Measurements from ENCODE around the gene NR5A1. TPM values are rescaled to one million over a fixed set of nuclear protein-coding genes. Genes with fewer than 3 reads are reported as not detected.

NR5A1 gene
- total and polyA plus RNA-seq, 9 donors: not detected

- H3K27me3 ChIP-seq (ENCODE audit: control insufficient read depth, insufficient read depth, low read length): peaks cover 52% of the 10 kb centered on the region
- H3K4me3 ChIP-seq (ENCODE audit: low read length): no peak overlapping the region
- peaks cover 11% of the 10 kb centered on the region for H3K4me1 ChIP-seq (ENCODE audit: control insufficient read depth, insufficient read depth, low read length)
- WGBS (ENCODE audit: insufficient coverage): 66% methylated on average over 16 of the region's 21 CpGs
- DNase-seq: no peak
- no peaks in the 10 kb centered on the region for H3K36me3 ChIP-seq (ENCODE audit: control insufficient read depth, insufficient read depth, low read length)
- H3K9me3 ChIP-seq (replicated peaks; ENCODE audit: control insufficient read depth, low read depth, low read length): no peaks in the 10 kb centered on the region
- H3K27ac ChIP-seq (ENCODE audit: low read length): no peak overlapping the region
Observed at GRCh38 chr9:124475158-124475867, 31.9 kb downstream of the NR5A1 start.

GRCh38 chr9:124474151-124474550 lies 33.0 kb downstream of the NR5A1 start:
- Histone ChIP-seq H3K4me3 (ENCODE audit: low read length) (no peak overlapping the region), H3K27me3 (ENCODE audit: control insufficient read depth, insufficient read depth, low read length) (peaks cover 40% of the 10 kb centered on the region), H3K36me3 (ENCODE audit: control insufficient read depth, insufficient read depth, low read length) (no peaks in the 10 kb centered on the region), H3K4me1 (ENCODE audit: control insufficient read depth, insufficient read depth, low read length) (peaks cover 11% of the 10 kb centered on the region), H3K9me3 (replicated peaks; ENCODE audit: control insufficient read depth, low read depth, low read length) (no peaks in the 10 kb centered on the region), H3K27ac (ENCODE audit: low read length) (no peak overlapping the region)
- 81% methylated on average over 3 of the region's 4 CpGs for WGBS (ENCODE audit: insufficient coverage)
- DNase-seq: no peak

GRCh38 chr9:124473310-124473709 lies 33.9 kb downstream of the NR5A1 start:
- WGBS (ENCODE audit: insufficient coverage): 35% methylated on average over 8 of the region's 10 CpGs
- H3K4me1 ChIP-seq (ENCODE audit: control insufficient read depth, insufficient read depth, low read length): peaks cover 11% of the 10 kb centered on the region
- no peak overlapping the region for H3K27ac ChIP-seq (ENCODE audit: low read length)
- H3K4me3 ChIP-seq (ENCODE audit: low read length): no peak overlapping the region
- H3K36me3 ChIP-seq (ENCODE audit: control insufficient read depth, insufficient read depth, low read length): no peaks in the 10 kb centered on the region
- H3K9me3 ChIP-seq (replicated peaks; ENCODE audit: control insufficient read depth, low read depth, low read length): no peaks in the 10 kb centered on the region
- no peak for DNase-seq
- H3K27me3 ChIP-seq (ENCODE audit: control insufficient read depth, insufficient read depth, low read length): peaks cover 32% of the 10 kb centered on the region

- H3K9me3 ChIP-seq (replicated peaks; ENCODE audit: control insufficient read depth, low read depth, low read length): no peaks in the 10 kb centered on the region
- H3K27me3 ChIP-seq (ENCODE audit: control insufficient read depth, insufficient read depth, low read length): peaks cover 27% of the 10 kb centered on the region
- 47% methylated on average over 6 of the region's 7 CpGs for WGBS (ENCODE audit: insufficient coverage)
- H3K36me3 ChIP-seq (ENCODE audit: control insufficient read depth, insufficient read depth, low read length): no peaks in the 10 kb centered on the region
- peaks cover 6% of the 10 kb centered on the region for H3K4me1 ChIP-seq (ENCODE audit: control insufficient read depth, insufficient read depth, low read length)
- no peak for DNase-seq
- no peak overlapping the region for H3K27ac ChIP-seq (ENCODE audit: low read length)
- no peak overlapping the region for H3K4me3 ChIP-seq (ENCODE audit: low read length)
Observed at GRCh38 chr9:124472770-124473169, 34.4 kb downstream of the NR5A1 start.

- no peak overlapping the region for H3K27ac ChIP-seq (ENCODE audit: low read length)
- H3K9me3 ChIP-seq (replicated peaks; ENCODE audit: control insufficient read depth, low read depth, low read length): no peaks in the 10 kb centered on the region
- peaks cover 19% of the 10 kb centered on the region for H3K27me3 ChIP-seq (ENCODE audit: control insufficient read depth, insufficient read depth, low read length)
- no peak for DNase-seq
- no peak overlapping the region for H3K4me3 ChIP-seq (ENCODE audit: low read length)
- no peaks in the 10 kb centered on the region for H3K4me1 ChIP-seq (ENCODE audit: control insufficient read depth, insufficient read depth, low read length)
- no peaks in the 10 kb centered on the region for H3K36me3 ChIP-seq (ENCODE audit: control insufficient read depth, insufficient read depth, low read length)
- WGBS (ENCODE audit: insufficient coverage): 83% methylated on average over 6 of the region's 9 CpGs
Observed at GRCh38 chr9:124471761-124472160, 35.4 kb downstream of the NR5A1 start.

GRCh38 chr9:124470726-124471125 lies 36.5 kb downstream of the NR5A1 start:
- H3K36me3 ChIP-seq (ENCODE audit: control insufficient read depth, insufficient read depth, low read length): no peaks in the 10 kb centered on the region
- H3K4me3 ChIP-seq (ENCODE audit: low read length): no peak overlapping the region
- peaks cover 9% of the 10 kb centered on the region for H3K27me3 ChIP-seq (ENCODE audit: control insufficient read depth, insufficient read depth, low read length)
- no peak overlapping the region for H3K27ac ChIP-seq (ENCODE audit: low read length)
- H3K9me3 ChIP-seq (replicated peaks; ENCODE audit: control insufficient read depth, low read depth, low read length): no peaks in the 10 kb centered on the region
- DNase-seq: no peak
- WGBS (ENCODE audit: insufficient coverage): 68% methylated on average over 6 of the region's 7 CpGs
- no peaks in the 10 kb centered on the region for H3K4me1 ChIP-seq (ENCODE audit: control insufficient read depth, insufficient read depth, low read length)

GRCh38 chr9:124470306-124470705 lies 36.9 kb downstream of the NR5A1 start:
- Histone ChIP-seq H3K4me1 (ENCODE audit: control insufficient read depth, insufficient read depth, low read length) (no peaks in the 10 kb centered on the region), H3K36me3 (ENCODE audit: control insufficient read depth, insufficient read depth, low read length) (no peaks in the 10 kb centered on the region), H3K27ac (ENCODE audit: low read length) (no peak overlapping the region), H3K4me3 (ENCODE audit: low read length) (no peak overlapping the region), H3K9me3 (replicated peaks; ENCODE audit: control insufficient read depth, low read depth, low read length) (no peaks in the 10 kb centered on the region), H3K27me3 (ENCODE audit: control insufficient read depth, insufficient read depth, low read length) (peaks cover 7% of the 10 kb centered on the region)
- 77% methylated on average over 9 of the region's 13 CpGs for WGBS (ENCODE audit: insufficient coverage)
- no peak for DNase-seq

- no peak for DNase-seq
- no peaks in the 10 kb centered on the region for H3K9me3 ChIP-seq (replicated peaks; ENCODE audit: control insufficient read depth, low read depth, low read length)
- no peaks in the 10 kb centered on the region for H3K36me3 ChIP-seq (ENCODE audit: control insufficient read depth, insufficient read depth, low read length)
- no peaks in the 10 kb centered on the region for H3K4me1 ChIP-seq (ENCODE audit: control insufficient read depth, insufficient read depth, low read length)
- no peak overlapping the region for H3K27ac ChIP-seq (ENCODE audit: low read length)
- H3K4me3 ChIP-seq (ENCODE audit: low read length): no peak overlapping the region
- H3K27me3 ChIP-seq (ENCODE audit: control insufficient read depth, insufficient read depth, low read length): peaks cover 3% of the 10 kb centered on the region
- WGBS (ENCODE audit: insufficient coverage): 70% methylated on average over 19 of the region's 28 CpGs
Observed at GRCh38 chr9:124469011-124469832, 38.0 kb downstream of the NR5A1 start.

GRCh38 chr9:124468061-124468740 lies 39.0 kb downstream of the NR5A1 start:
- H3K9me3 ChIP-seq (replicated peaks; ENCODE audit: control insufficient read depth, low read depth, low read length): no peaks in the 10 kb centered on the region
- H3K36me3 ChIP-seq (ENCODE audit: control insufficient read depth, insufficient read depth, low read length): no peaks in the 10 kb centered on the region
- H3K27me3 ChIP-seq (ENCODE audit: control insufficient read depth, insufficient read depth, low read length): peaks cover 5% of the 10 kb centered on the region
- H3K27ac ChIP-seq (ENCODE audit: low read length): no peak overlapping the region
- H3K4me3 ChIP-seq (ENCODE audit: low read length): no peak overlapping the region
- no peaks in the 10 kb centered on the region for H3K4me1 ChIP-seq (ENCODE audit: control insufficient read depth, insufficient read depth, low read length)
- DNase-seq: no peak
- WGBS (ENCODE audit: insufficient coverage): 89% methylated on average over 13 of the region's 19 CpGs

- 89% methylated on average over 11 of the region's 17 CpGs for WGBS (ENCODE audit: insufficient coverage)
- no peaks in the 10 kb centered on the region for H3K9me3 ChIP-seq (replicated peaks; ENCODE audit: control insufficient read depth, low read depth, low read length)
- H3K27me3 ChIP-seq (ENCODE audit: control insufficient read depth, insufficient read depth, low read length): peaks cover 5% of the 10 kb centered on the region
- no peak for DNase-seq
- no peaks in the 10 kb centered on the region for H3K4me1 ChIP-seq (ENCODE audit: control insufficient read depth, insufficient read depth, low read length)
- no peak overlapping the region for H3K4me3 ChIP-seq (ENCODE audit: low read length)
- H3K27ac ChIP-seq (ENCODE audit: low read length): no peak overlapping the region
- no peaks in the 10 kb centered on the region for H3K36me3 ChIP-seq (ENCODE audit: control insufficient read depth, insufficient read depth, low read length)
Observed at GRCh38 chr9:124467410-124468060, 39.7 kb downstream of the NR5A1 start.

Measured in muscle of leg (tissue), 11 donors.